NB4 (cell line): ENCODE data around the gene PLEKHA4.

ENCODE experiments used
- POLR2A ChIP-seq: IDR thresholded peaks from 2 replicates; pipeline ENCODE4 v1.6.1; 2011; ENCODE audit warnings: mild to moderate bottlenecking; ENCODE audit not compliant: insufficient read length; ENCODE audit errors: extremely low read depth
- TF ChIP-seq, protein P1 (sequence below): IDR thresholded peaks from one replicate; pipeline ENCODE4 v1.5.1; 2012; ENCODE audit warnings: low read depth, low read length

- TF ChIP-seq, protein P1, sequence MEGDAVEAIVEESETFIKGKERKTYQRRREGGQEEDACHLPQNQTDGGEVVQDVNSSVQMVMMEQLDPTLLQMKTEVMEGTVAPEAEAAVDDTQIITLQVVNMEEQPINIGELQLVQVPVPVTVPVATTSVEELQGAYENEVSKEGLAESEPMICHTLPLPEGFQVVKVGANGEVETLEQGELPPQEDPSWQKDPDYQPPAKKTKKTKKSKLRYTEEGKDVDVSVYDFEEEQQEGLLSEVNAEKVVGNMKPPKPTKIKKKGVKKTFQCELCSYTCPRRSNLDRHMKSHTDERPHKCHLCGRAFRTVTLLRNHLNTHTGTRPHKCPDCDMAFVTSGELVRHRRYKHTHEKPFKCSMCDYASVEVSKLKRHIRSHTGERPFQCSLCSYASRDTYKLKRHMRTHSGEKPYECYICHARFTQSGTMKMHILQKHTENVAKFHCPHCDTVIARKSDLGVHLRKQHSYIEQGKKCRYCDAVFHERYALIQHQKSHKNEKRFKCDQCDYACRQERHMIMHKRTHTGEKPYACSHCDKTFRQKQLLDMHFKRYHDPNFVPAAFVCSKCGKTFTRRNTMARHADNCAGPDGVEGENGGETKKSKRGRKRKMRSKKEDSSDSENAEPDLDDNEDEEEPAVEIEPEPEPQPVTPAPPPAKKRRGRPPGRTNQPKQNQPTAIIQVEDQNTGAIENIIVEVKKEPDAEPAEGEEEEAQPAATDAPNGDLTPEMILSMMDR: no peak
- TF ChIP-seq POLR2A: no peak
Measured at GRCh38 chr19:48804496-48804895, 63.9 kb downstream of the PLEKHA4 start.
